ENCODE measurements around the gene DMRT3. TPM values are rescaled to one million over a fixed set of nuclear protein-coding genes. Genes with fewer than 3 reads are reported as not detected.

The DMRT3 gene
- total RNA-seq (2014; rRNA removed; shearing (Covaris generic)) = not detected in 2 replicates
- not detected in 2 replicates for polyA plus RNA-seq (2015; cell fraction: cytosol; rRNA removed)
- polyA plus RNA-seq (2015; cell fraction: nucleus; rRNA removed) = not detected in 2 replicates

DNA sequence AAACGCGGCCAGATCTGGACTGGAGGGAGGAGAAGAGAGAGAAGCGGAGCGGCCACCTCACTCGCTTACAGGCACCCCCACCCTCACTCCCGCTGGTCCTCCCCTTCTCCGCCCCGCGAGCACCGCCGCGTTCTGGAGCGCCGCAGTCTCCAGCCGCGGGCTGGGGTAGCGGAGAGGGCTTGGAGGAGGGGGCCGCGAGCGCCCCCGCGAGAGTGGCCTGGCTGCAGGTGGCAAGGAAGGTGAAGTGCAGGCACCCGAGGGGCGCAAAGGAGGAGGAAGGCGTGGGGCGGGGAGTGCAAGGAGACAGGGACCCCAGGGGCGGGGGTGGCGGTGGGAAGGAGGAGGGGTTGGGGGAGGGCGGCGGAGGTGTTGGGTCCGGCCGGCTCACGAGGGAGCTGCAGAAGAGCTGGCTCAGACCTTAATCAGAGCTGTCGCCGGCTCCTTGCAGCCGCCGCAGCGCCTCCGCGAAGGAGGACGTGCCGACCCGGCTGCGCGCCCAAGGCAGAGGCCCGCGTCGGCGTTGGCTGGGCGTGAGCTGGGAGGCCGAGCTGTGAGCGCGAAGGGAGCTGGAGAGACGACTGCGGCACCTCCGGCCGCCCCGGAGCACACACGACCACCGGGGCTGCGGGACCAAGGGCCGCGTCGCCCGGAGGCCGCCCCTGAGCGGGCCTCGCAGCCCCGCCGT, at the start of gene DMRT3:
Gene DMRT3 (plus strand): TSS at position 398 of the 685 bp plus-strand sequence. CDS start 347 bp downstream, outside the sequence.
- no peak for DNase-seq (ENCODE audit: low read depth)

DNA sequence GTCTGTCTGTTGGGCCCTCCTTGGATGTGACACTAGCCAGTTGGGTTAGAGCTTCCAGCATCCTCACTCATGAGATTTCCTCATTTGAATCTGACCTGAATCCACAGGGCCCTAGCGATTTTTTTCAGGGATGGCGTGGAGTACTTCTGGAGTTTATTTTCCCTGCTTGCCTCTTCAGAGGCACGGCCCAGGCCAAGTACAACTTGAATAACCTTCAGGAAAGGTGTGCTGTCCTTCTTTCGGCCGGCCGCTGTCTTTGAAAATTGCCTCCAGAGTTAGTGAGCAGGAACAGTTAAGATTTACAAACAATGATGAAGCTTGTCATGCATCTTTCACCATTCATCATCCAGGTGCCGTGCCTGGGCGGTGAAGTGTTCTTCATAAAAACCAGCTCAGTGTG, 49.5 kb upstream of the DMRT3 start:
- no peak for DNase-seq (ENCODE audit: low read depth)

- DNase-seq (ENCODE audit: low read depth) = peak; percentile 17
Measured at GRCh38 chr9:928363-929042, 48.0 kb upstream of the DMRT3 start.

DNA sequence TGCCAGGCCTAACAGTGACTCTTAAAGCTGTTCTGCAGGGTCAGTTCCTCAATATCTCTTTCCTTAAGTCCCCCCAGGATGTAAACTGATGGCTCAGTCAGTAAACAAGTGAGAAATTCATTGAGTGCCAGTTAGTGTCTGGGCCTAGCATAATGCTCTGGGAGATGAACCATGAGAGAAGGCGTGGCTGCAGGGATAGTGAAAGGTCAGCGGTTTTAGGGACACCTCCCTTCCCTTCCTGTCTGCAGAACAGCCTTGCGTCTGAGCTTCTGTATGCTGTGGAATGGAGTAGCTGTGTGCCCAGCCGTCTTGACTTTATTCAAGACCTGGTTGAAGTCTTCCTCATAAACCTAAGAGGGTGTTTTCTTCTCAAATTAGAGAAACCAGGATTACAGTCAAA, 46.7 kb upstream of the DMRT3 start:
- no peak for DNase-seq (ENCODE audit: low read depth)

DNA sequence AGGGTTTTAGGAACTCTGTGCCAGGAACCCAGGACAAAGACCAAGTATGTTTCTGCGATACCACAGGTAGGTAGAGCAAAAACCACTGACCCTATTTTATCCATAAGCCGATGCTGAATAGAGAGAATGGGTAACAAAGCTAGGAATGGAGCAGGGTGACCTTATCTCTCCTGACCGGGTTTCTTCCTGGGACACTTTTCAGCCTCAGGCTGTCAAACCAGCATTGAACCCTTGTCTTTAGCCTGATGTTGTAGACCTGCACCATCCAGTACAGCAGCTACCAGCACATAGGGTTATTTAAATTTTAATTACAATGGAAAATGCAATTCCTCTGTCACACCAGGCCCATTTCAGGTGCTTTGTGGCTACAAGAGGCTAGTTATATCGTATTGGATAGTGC, 43.1 kb upstream of the DMRT3 start:
- DNase-seq (ENCODE audit: low read depth) = no peak

DNA sequence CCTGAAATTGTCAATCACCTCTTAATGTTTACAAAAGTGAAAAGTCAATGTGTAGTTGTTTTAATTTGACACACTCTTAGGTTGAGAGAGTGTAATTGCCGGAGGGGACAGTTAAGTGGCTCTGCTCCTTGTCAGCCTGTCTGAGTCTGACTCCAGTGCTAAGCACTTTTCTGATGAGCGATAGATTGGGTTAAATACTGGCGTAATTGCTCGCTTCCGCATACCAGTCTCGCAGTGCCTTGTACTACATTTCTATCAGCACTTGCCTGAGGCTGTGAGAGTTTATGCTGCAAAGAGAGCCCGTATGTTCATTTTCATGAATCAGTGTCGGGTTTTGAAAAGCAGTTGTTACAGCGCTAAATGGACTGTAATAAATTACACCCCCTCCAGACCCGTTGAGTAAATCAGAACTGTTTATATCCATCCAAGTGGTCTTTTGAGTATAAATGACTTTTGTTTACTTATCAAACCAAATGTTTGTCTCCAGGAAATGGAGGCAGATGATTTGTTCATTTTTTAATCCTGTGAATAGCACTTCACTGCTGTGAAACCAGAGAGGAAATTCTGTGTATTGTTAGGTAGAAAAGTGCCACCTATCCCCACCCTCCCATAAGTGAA, 41.0 kb upstream of the DMRT3 start:
- no peak for DNase-seq (ENCODE audit: low read depth)

DNA sequence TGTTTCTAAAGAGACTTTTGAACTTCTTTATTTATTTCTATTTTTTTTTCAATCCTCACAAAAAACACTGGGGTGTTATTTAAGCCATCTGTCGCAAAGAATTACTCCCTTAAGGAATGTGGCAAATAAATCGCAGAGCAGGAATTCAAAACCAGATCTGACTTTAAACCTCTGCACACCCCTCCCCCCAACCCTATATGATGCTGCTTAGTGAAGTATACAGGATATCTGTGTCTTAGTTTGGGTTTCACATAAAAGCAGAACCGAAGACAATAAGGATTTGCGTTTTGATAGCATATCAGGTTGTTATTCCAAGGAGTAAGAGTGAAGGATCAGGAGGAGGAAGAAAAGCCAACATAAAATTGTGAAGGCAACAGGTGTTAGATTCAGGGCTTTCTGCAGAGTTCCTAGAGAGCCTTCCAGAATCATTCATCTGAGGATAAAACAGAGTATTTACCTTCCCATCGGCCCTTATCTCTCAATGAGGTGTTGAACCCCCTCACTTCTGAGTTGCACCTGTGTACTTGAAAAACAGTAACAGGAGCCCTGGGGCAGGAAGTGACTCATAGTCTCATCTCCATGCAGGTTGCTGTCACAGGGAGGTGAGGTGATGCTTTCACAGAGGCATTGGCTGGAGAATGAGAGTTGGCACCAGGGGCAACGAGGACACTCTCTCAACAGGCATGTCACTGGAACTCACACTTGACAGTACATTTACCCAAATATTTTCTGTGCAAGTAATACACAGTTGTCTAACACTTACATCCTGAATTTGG, 33.5 kb upstream of the DMRT3 start:
- no peak for DNase-seq (ENCODE audit: low read depth)

DNA sequence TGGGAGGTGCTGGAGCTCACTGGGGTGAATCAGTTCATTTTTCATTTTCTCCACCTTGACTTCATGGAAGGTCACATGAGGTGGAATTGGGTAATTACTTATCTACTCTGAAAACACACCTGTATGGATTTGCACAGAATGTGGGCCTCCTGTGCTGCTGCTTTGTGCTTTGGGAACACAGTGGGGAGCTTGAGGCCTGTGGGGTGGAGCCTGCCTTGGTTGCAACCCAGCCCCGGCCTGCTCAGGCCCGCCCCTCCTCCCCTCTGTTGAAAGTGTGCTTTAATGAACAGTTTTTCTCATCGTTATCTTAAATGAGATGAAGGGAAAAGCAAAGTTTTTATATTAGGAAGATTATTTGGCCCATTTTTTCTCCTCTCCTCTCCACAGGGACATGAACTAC, 28.5 kb upstream of the DMRT3 start:
- no peak for DNase-seq (ENCODE audit: low read depth)

DNA sequence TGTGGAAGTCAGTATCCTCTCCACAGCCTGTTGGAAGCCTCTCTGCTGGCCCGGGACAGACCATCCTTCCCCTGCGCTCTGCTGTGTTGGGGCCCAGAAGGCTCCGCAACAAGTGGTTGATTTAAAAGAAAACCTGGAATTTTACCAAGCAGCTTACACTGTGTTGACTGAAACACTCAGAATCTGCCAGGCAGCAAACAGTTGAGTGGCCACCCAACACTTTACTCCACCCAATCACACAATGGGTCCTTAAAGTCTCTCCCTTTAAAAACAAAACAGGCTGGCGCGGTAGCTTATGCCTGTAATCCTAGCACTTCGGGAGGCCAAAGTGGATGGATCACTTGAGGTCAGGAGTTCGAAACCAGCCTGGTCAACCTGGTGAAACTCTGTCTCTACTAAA, 28.0 kb upstream of the DMRT3 start:
- no peak for DNase-seq (ENCODE audit: low read depth)

- DNase-seq (ENCODE audit: low read depth) = no peak
Measured at GRCh38 chr9:950139-950538, 26.3 kb upstream of the DMRT3 start.

DNA sequence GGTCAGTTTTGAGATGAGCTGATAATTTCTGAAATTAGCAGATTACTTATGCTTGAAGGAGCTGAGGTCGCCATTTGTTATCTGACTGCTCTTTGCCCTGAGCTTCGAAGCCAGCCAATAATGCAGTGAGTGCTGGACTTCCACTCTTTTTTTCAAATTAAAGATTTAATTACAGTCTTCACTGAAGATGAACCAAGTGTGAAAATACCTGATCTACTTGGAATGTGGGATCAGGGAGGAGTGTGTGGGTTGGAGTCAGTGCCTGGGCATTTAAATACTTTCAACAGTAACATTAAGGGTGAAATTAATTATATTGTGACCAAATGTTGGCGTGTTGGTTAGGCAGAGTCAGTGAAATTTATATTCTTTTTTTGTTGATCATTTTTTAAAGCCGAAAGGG, 23.9 kb upstream of the DMRT3 start:
- no peak for DNase-seq (ENCODE audit: low read depth)

- DNase-seq (ENCODE audit: low read depth) = no peak
Measured at GRCh38 chr9:959105-959504, 17.4 kb upstream of the DMRT3 start.

DNA sequence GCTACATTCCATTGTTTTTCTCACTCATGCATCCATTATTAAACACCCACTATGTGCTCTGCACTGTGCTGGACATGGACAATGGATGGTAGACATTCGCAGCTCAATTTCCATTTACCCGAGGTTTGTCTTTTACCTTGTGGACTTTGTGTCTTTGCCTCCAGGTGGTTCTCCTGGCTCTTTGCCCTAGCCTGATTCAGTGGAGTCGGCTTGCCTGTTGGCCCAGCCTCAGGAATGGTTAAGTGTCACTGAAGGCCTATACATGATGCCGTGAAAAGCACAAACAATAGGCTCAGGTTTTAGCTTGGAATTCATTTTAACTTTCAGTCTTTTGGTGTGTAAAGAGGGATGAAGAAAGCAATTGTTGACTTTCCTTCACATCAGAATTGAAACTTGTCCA, 16.5 kb upstream of the DMRT3 start:
- no peak for DNase-seq (ENCODE audit: low read depth)

DNA sequence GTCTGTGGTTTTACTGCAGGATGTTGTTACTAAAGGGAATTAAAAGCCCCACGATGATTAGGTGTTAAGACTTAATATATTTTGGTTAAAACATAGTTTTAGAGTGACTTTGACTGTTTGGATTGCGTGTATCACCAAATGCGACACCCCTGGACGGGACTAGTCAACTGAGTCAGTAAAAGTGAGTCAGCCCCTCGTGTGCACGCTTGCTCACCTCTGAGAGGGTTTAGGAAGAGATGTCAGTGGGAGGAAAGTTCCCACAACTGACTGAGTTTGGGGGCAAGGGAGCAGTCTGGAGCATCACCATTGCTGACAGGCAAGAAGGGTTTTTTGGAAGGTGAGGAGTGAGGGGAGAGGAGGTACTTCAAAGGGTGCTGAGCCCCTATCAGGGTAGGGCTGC, 14.4 kb upstream of the DMRT3 start:
- DNase-seq (ENCODE audit: low read depth) = no peak

GRCh38 chr9:965497-965896, 11.0 kb upstream of the DMRT3 start:
- DNase-seq (ENCODE audit: low read depth) = no peak

GRCh38 chr9:966870-967269, 9.6 kb upstream of the DMRT3 start:
- DNase-seq (ENCODE audit: low read depth) = no peak

- no peak for DNase-seq (ENCODE audit: low read depth)
Measured at GRCh38 chr9:967436-967835, 9.0 kb upstream of the DMRT3 start.

GRCh38 chr9:967903-968641, 8.4 kb upstream of the DMRT3 start:
- no peak for DNase-seq (ENCODE audit: low read depth)

GRCh38 chr9:969310-970150, 6.9 kb upstream of the DMRT3 start:
- DNase-seq (ENCODE audit: low read depth) = no peak
